Mesenchymal stem cell (in vitro differentiated cells and primary cell): ENCODE measurements around the gene TTC7B.

Experiments
- DNase-seq: peaks from one replicate; pipeline ENCODE4 v3.0.0-alpha.2; 2013
- H2AFZ ChIP-seq: one replicate; pipeline ENCODE4 v1.6.1; 2013; ENCODE audit warnings: low read depth, mild to moderate bottlenecking, control low read depth, inconsistent platforms, low read length, moderate library complexity
- H2AK5ac ChIP-seq: 2 replicates; pipeline ENCODE4 v1.6.1; 2013; ENCODE audit warnings: low read length, moderate library complexity, mild to moderate bottlenecking, inconsistent platforms; ENCODE audit not compliant: severe bottlenecking
- H2BK120ac ChIP-seq: one replicate; pipeline ENCODE4 v1.6.1; 2013; ENCODE audit warnings: low read depth, mild to moderate bottlenecking, inconsistent platforms, low read length, moderate library complexity
- H2BK12ac ChIP-seq, 2 experiments: one replicate each; pipeline ENCODE4 v1.6.1; 2013; ENCODE audit warnings: inconsistent platforms in 2 of 2, low read length in 2 of 2, mild to moderate bottlenecking in 2 of 2, moderate library complexity in 2 of 2, control low read depth in 1 of 2
- H2BK15ac ChIP-seq: one replicate; pipeline ENCODE4 v1.6.1; 2013; ENCODE audit warnings: mild to moderate bottlenecking, low read depth, inconsistent platforms; ENCODE audit not compliant: poor library complexity, severe bottlenecking
- H2BK5ac ChIP-seq: 2 replicates; pipeline ENCODE4 v1.6.1; 2013; ENCODE audit warnings: low read depth, mild to moderate bottlenecking, low read length, control low read depth, inconsistent platforms; ENCODE audit not compliant: poor library complexity, severe bottlenecking
- H3K14ac ChIP-seq, 2 experiments: one replicate each; pipeline ENCODE4 v1.6.1; 2013; ENCODE audit warnings: inconsistent platforms in 2 of 2, low read length in 2 of 2, control low read depth in 1 of 2, mild to moderate bottlenecking in 1 of 2, moderate library complexity in 1 of 2
- H3K18ac ChIP-seq, 2 experiments: one replicate each; pipeline ENCODE4 v1.6.1; 2013; ENCODE audit warnings: inconsistent platforms in 2 of 2, low read length in 2 of 2, control low read depth in 1 of 2, low read depth in 1 of 2, mild to moderate bottlenecking in 1 of 2
- H3K23ac ChIP-seq, 2 experiments: one replicate each; pipeline ENCODE4 v1.6.1; 2013; ENCODE audit warnings: inconsistent platforms in 2 of 2, low read length in 2 of 2, mild to moderate bottlenecking in 2 of 2, moderate library complexity in 2 of 2, control low read depth in 1 of 2
- H3K27ac ChIP-seq: 2 replicates; pipeline ENCODE4 v1.5.1; 2013; ENCODE audit warnings: mild to moderate bottlenecking, moderate library complexity, low read length, control low read depth, inconsistent platforms; ENCODE audit not compliant: poor library complexity, severe bottlenecking
- H3K27me3 ChIP-seq, 2 experiments: 2 replicates each; pipeline versions ENCODE4 v1.6.1 to v1.7.0; 2013; ENCODE audit warnings: low read length in 2 of 2, mild to moderate bottlenecking in 2 of 2, moderate library complexity in 2 of 2, control low read depth in 1 of 2, inconsistent platforms in 1 of 2; ENCODE audit not compliant: control insufficient read depth in 1 of 2, insufficient read depth in 1 of 2
- H3K36me3 ChIP-seq, 2 experiments: 2 replicates each; pipeline versions ENCODE4 v1.6.1 to v1.7.0; 2013; ENCODE audit warnings: low read length in 2 of 2, control low read depth in 1 of 2, inconsistent platforms in 1 of 2, low read depth in 1 of 2, mild to moderate bottlenecking in 1 of 2; ENCODE audit not compliant: insufficient read depth in 2 of 2, control insufficient read depth in 1 of 2
- H3K4ac ChIP-seq, 2 experiments: one replicate each; pipeline ENCODE4 v1.6.1; 2013; ENCODE audit warnings: inconsistent platforms in 2 of 2, low read length in 2 of 2, mild to moderate bottlenecking in 2 of 2, moderate library complexity in 2 of 2, control low read depth in 1 of 2, low read depth in 1 of 2
- H3K4me1 ChIP-seq: 2 replicates; pipeline ENCODE4 v1.6.1; 2013; ENCODE audit warnings: low read depth, low read length, control low read depth; ENCODE audit not compliant: control insufficient read depth, insufficient read depth
- H3K4me2 ChIP-seq: 2 replicates; pipeline ENCODE4 v1.6.1; 2013; ENCODE audit warnings: low read length, mild to moderate bottlenecking, inconsistent platforms; ENCODE audit not compliant: poor library complexity, severe bottlenecking
- H3K4me3 ChIP-seq, 2 experiments: 2 replicates each; pipeline versions ENCODE4 v1.5.1 to v1.7.0; 2013; ENCODE audit warnings: low read length in 2 of 2, mild to moderate bottlenecking in 2 of 2, control low read depth in 1 of 2, low read depth in 1 of 2; ENCODE audit not compliant: insufficient read depth in 1 of 2
- H3K79me1 ChIP-seq: replicated peaks from 2 replicates; pipeline ENCODE4 v1.6.1; 2013; ENCODE audit warnings: mild to moderate bottlenecking, control low read depth, low read length, inconsistent platforms; ENCODE audit not compliant: poor library complexity, severe bottlenecking
- H3K9ac ChIP-seq: 2 replicates; pipeline ENCODE4 v1.7.0; 2013; ENCODE audit warnings: mild to moderate bottlenecking, low read length, moderate library complexity
- H3K9me3 ChIP-seq: 2 replicates; pipeline ENCODE4 v1.7.0; 2013; ENCODE audit warnings: mild to moderate bottlenecking, low read length; ENCODE audit not compliant: control insufficient read depth
- H4K8ac ChIP-seq: one replicate; pipeline ENCODE4 v1.6.1; 2013; ENCODE audit warnings: inconsistent platforms, mild to moderate bottlenecking, low read length, moderate library complexity
- H4K91ac ChIP-seq: one replicate; pipeline ENCODE4 v1.6.1; 2013; ENCODE audit warnings: mild to moderate bottlenecking, low read length, inconsistent platforms
- WGBS: methylation state at CpG from one replicate; pipeline ENCODE4 v1.1.7; 2013; ENCODE audit warnings: mixed read lengths; 5-methylcytosine and 5-hydroxymethylcytosine counted together

Gene TTC7B

GRCh38 chr14:90546767-90547166, 269.5 kb downstream of the TTC7B start:
- no peak overlapping the region for H2AK5ac ChIP-seq

DNA sequence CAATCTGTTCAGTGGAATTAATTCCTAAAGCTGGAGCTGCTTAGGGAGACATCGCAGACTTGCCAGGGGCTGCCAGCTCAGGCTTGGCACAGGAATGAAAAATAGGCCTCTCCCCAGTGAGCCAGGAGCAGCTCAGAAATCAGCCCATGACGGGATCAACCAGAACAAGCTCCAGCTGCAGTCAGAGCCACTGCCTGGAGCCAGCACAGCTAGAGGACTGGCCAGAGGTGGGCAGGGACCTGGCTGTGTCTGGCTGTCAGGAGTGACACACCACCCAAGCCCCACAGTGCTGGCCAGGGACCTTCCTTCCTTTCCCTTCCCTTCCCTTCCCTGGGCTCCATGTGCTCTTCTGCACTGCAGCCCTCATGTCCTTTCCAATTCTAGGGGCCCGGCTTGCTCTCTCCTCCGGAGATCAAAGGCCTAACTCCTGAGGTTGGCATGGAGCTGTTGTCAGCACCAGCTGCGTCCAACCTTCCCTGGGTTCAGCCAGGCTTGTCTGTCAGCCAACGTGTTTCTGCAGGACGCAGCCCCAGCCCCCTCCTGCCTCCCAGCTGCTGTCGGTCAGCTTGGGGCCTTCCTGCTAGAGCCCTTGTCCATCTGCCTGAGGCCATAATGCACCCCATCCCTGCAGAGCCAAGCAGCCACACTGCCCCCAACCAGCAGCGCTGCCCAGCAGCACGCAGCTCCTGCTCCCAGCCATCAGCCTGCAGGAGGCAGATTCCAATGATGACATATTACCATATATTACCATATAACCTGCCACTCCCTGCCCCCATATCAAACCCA, 270.1 kb downstream of the TTC7B start:
- Histone ChIP-seq H3K4me2 (no peak overlapping the region), H3K4me3 (no peak overlapping the region), H2AFZ (no peak overlapping the region), H2BK5ac (no peak overlapping the region), H3K23ac (no peak overlapping the region), H3K9ac (no peak overlapping the region), H2BK15ac (no peak overlapping the region), H2BK12ac (no peak overlapping the region), H3K18ac (no peak overlapping the region), H2AK5ac (no peak overlapping the region), H4K8ac (no peak overlapping the region), H3K4ac (no peak overlapping the region), H3K36me3 (peaks cover 3 to 11% of the 10 kb centered on the region in 2 experiments), H3K9me3 (no peaks in the 10 kb centered on the region), H4K91ac (no peak overlapping the region), H3K14ac (no peak overlapping the region), H3K27me3 (no peaks in the 10 kb centered on the region), H3K27ac (no peak overlapping the region), H3K79me1 (no peaks in the 10 kb centered on the region), H3K4me1 (peaks cover 7% of the 10 kb centered on the region), H2BK120ac (no peak overlapping the region)
- DNase-seq = no peak
- WGBS = 92% methylated on average over 10 of the region's 10 CpGs

More at GRCh38 chr14:90546767-90547166, 269.5 kb downstream of the TTC7B start:
- Histone ChIP-seq H3K23ac (no peak overlapping the region), H3K27me3 (no peaks in the 10 kb centered on the region), H3K4ac (no peak overlapping the region), H3K14ac (no peak overlapping the region), H2BK12ac (no peak overlapping the region), H3K9ac (no peak overlapping the region), H3K36me3 (peaks cover 0 to 9% of the 10 kb centered on the region in 2 experiments), H4K8ac (no peak overlapping the region), H3K4me2 (no peak overlapping the region), H2BK15ac (no peak overlapping the region), H4K91ac (no peak overlapping the region), H3K9me3 (no peaks in the 10 kb centered on the region), H2AFZ (no peak overlapping the region), H3K4me1 (peaks cover 8% of the 10 kb centered on the region), H3K27ac (no peak overlapping the region), H3K18ac (no peak overlapping the region), H3K4me3 (no peak overlapping the region), H2BK120ac (no peak overlapping the region), H3K79me1 (no peaks in the 10 kb centered on the region), H2BK5ac (no peak overlapping the region)
- 80% methylated on average over 7 of the region's 9 CpGs for WGBS
- DNase-seq = no peak

DNA sequence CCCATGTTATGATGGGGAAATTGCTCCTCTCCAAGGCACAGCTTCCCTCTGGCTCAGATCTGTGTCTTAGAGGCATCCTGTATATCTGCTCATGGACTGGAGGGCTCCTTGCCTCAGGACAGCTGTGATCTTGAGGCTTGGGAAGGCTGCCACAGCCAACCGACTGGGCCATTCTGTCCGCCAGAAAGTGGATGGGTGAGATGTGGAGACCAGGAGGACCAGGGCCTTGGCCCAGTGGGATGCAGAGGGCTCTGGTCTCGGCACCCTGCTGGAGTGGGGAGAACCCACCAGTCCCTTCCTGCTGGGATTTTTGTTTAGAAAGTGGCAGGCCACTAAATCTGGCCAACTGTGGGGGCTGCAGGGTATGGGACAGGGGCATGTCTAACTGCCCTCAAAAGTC, 270.8 kb downstream of the TTC7B start:
- WGBS = 85% methylated on average over 3 of the region's 3 CpGs
- Histone ChIP-seq H3K14ac (no peak overlapping the region), H2BK15ac (no peak overlapping the region)

GRCh38 chr14:90544971-90545370, 271.3 kb downstream of the TTC7B start:
- Histone ChIP-seq H3K9ac (no peak overlapping the region), H2BK15ac (no peak overlapping the region), H3K18ac (no peak overlapping the region)

More for the DNA sequence above, 270.8 kb downstream of the TTC7B start:
- Histone ChIP-seq H3K9ac (no peak overlapping the region), H2BK120ac (no peak overlapping the region), H2AFZ (no peak overlapping the region), H3K4ac (no peak overlapping the region), H3K23ac (no peak overlapping the region), H2BK5ac (no peak overlapping the region), H4K8ac (no peak overlapping the region), H3K27ac (no peak overlapping the region), H3K36me3 (peaks cover 9 to 13% of the 10 kb centered on the region in 2 experiments), H3K18ac (no peak overlapping the region), H2AK5ac (no peak overlapping the region), H2BK12ac (no peak overlapping the region), H4K91ac (no peak overlapping the region), H3K27me3 (no peaks in the 10 kb centered on the region), H3K4me1 (peaks cover 8% of the 10 kb centered on the region), H3K79me1 (no peaks in the 10 kb centered on the region), H3K4me2 (no peak overlapping the region), H3K4me3 (no peak overlapping the region), H3K9me3 (no peaks in the 10 kb centered on the region)
- DNase-seq = no peak

More at GRCh38 chr14:90544971-90545370, 271.3 kb downstream of the TTC7B start:
- WGBS = 68% methylated on average over 8 of the region's 8 CpGs
- Histone ChIP-seq H3K27me3 (no peaks in the 10 kb centered on the region), H2AFZ (no peak overlapping the region), H4K8ac (no peak overlapping the region), H4K91ac (no peak overlapping the region), H3K4ac (no peak overlapping the region), H3K27ac (no peak overlapping the region), H3K4me3 (no peak overlapping the region), H3K23ac (no peak overlapping the region), H2BK12ac (no peak overlapping the region), H2AK5ac (no peak overlapping the region), H3K4me2 (no peak overlapping the region), H3K79me1 (no peaks in the 10 kb centered on the region), H3K9me3 (no peaks in the 10 kb centered on the region), H2BK5ac (no peak overlapping the region), H3K14ac (no peak overlapping the region), H3K4me1 (peaks cover 8% of the 10 kb centered on the region), H3K36me3 (peaks cover 10 to 16% of the 10 kb centered on the region in 2 experiments), H2BK120ac (no peak overlapping the region)
- DNase-seq = no peak
